H9 (cell line): ENCODE data around the gene PPP1R1B. TPM values are rescaled to one million over a fixed set of nuclear protein-coding genes. Genes with fewer than 3 reads are reported as not detected.

Experiments
- DNase-seq: peaks from one replicate; pipeline ENCODE4 v3.0.0-alpha.2; 2017
- H2AFZ ChIP-seq: one replicate; pipeline ENCODE4 v1.6.1; 2013; ENCODE audit warnings: mild to moderate bottlenecking, low read length, control low read depth, moderate library complexity
- H2AK5ac ChIP-seq: 2 replicates; pipeline ENCODE4 v1.6.1; 2013; ENCODE audit warnings: low read length, control low read depth, mixed read lengths; ENCODE audit not compliant: insufficient read length
- H2BK120ac ChIP-seq: one replicate; pipeline ENCODE4 v1.6.1; 2013; ENCODE audit warnings: low read depth, mild to moderate bottlenecking, low read length, control low read depth, inconsistent platforms; ENCODE audit not compliant: poor library complexity, severe bottlenecking
- H2BK12ac ChIP-seq: 2 replicates; pipeline ENCODE4 v1.6.1; 2013; ENCODE audit warnings: low read length, control low read depth, mixed read lengths, low read depth; ENCODE audit not compliant: insufficient read length
- H2BK15ac ChIP-seq: 2 replicates; pipeline ENCODE4 v1.6.1; 2013; ENCODE audit warnings: low read depth, low read length, control low read depth
- H2BK20ac ChIP-seq: one replicate; pipeline ENCODE4 v1.6.1; 2013; ENCODE audit warnings: low read depth, mild to moderate bottlenecking, low read length, control low read depth, inconsistent platforms; ENCODE audit not compliant: poor library complexity, severe bottlenecking
- H2BK5ac ChIP-seq: 2 replicates; pipeline ENCODE4 v1.6.1; 2013; ENCODE audit warnings: low read length, control low read depth, mixed read lengths; ENCODE audit not compliant: insufficient read length
- H3K14ac ChIP-seq: 2 replicates; pipeline ENCODE4 v1.6.1; 2013; ENCODE audit warnings: low read length, control low read depth; ENCODE audit not compliant: insufficient read depth
- H3K18ac ChIP-seq: 2 replicates; pipeline ENCODE4 v1.6.1; 2013; ENCODE audit warnings: low read depth, mild to moderate bottlenecking, mixed read lengths, low read length, control low read depth; ENCODE audit not compliant: insufficient read length
- H3K23ac ChIP-seq: 2 replicates; pipeline ENCODE4 v1.6.1; 2013; ENCODE audit warnings: low read length, control low read depth, mixed read lengths, low read depth; ENCODE audit not compliant: insufficient read length
- H3K23me2 ChIP-seq: 2 replicates; pipeline ENCODE4 v1.6.1; 2013; ENCODE audit warnings: low read depth, mild to moderate bottlenecking, mixed read lengths, low read length, control low read depth; ENCODE audit not compliant: insufficient read length, poor library complexity, severe bottlenecking
- H3K27ac ChIP-seq: 2 replicates; pipeline ENCODE4 v1.5.1; 2013; ENCODE audit warnings: low read length, control low read depth, mixed read lengths, low read depth; ENCODE audit not compliant: insufficient read length
- H3K27me3 ChIP-seq: 2 replicates; pipeline ENCODE4 v1.6.1; 2013; ENCODE audit warnings: low read length, control low read depth, inconsistent platforms; ENCODE audit not compliant: insufficient read depth
- H3K4ac ChIP-seq: 2 replicates; pipeline ENCODE4 v1.6.1; 2013; ENCODE audit warnings: low read depth, mild to moderate bottlenecking, control low read depth, inconsistent platforms, low read length, moderate library complexity
- H3K4me1 ChIP-seq: 2 replicates; pipeline ENCODE4 v1.6.1; 2013; ENCODE audit warnings: low read length, control low read depth, inconsistent platforms; ENCODE audit not compliant: insufficient read depth
- H3K4me2 ChIP-seq: 2 replicates; pipeline ENCODE4 v1.6.1; 2013; ENCODE audit warnings: low read length, control low read depth, mixed read lengths; ENCODE audit not compliant: insufficient read length, insufficient read depth
- H3K56ac ChIP-seq: 2 replicates; pipeline ENCODE4 v1.6.1; 2013; ENCODE audit warnings: low read depth, mild to moderate bottlenecking, mixed read lengths, low read length, control low read depth; ENCODE audit not compliant: insufficient read length
- H3K79me1 ChIP-seq: 2 replicates; pipeline ENCODE4 v1.6.1; 2013; ENCODE audit warnings: low read depth, mild to moderate bottlenecking, moderate library complexity, low read length, control low read depth, inconsistent platforms; ENCODE audit not compliant: insufficient read depth, poor library complexity, severe bottlenecking
- H3K79me2 ChIP-seq: 2 replicates; pipeline ENCODE4 v1.6.1; 2013; ENCODE audit warnings: low read length, control low read depth, inconsistent platforms; ENCODE audit not compliant: insufficient read depth
- H3K9ac ChIP-seq: 2 replicates; pipeline ENCODE4 v1.6.1; 2013; ENCODE audit warnings: low read length, control low read depth, mixed read lengths; ENCODE audit not compliant: insufficient read length; ENCODE audit errors: extremely low read depth
- H3K9me3 ChIP-seq: one replicate; pipeline ENCODE4 v1.6.1; 2013; ENCODE audit warnings: low read depth, low read length, inconsistent platforms; ENCODE audit not compliant: control insufficient read depth
- H3T11ph ChIP-seq: one replicate; pipeline ENCODE4 v1.6.1; 2013; ENCODE audit warnings: mild to moderate bottlenecking, low read length, control low read depth, inconsistent platforms
- H4K20me1 ChIP-seq: one replicate; pipeline ENCODE4 v1.6.1; 2013; ENCODE audit not compliant: control insufficient read depth, insufficient read length, insufficient read depth
- H4K5ac ChIP-seq: 2 replicates; pipeline ENCODE4 v1.6.1; 2013; ENCODE audit warnings: low read depth, mild to moderate bottlenecking, mixed read lengths, low read length, control low read depth; ENCODE audit not compliant: insufficient read length
- H4K8ac ChIP-seq: replicated peaks from 2 replicates; pipeline ENCODE4 v1.6.1; 2013; ENCODE audit warnings: low read length, control low read depth, mixed read lengths, low read depth; ENCODE audit not compliant: insufficient read length
- H4K91ac ChIP-seq: 2 replicates; pipeline ENCODE4 v1.6.1; 2013; ENCODE audit warnings: low read depth, mild to moderate bottlenecking, moderate library complexity, mixed read lengths, low read length, control low read depth; ENCODE audit not compliant: insufficient read length
- H3K27ac Mint-ChIP-seq, 3 experiments: 2 replicates in 2 of 3; 3 replicates in 1 of 3; pipeline ENCODE4 v1.8.0; 2020 to 2021; ENCODE audit warnings: mixed read lengths in 3 of 3, mild to moderate bottlenecking in 1 of 3, moderate library complexity in 1 of 3
- H3K27me3 Mint-ChIP-seq: 2 replicates; pipeline ENCODE4 v1.8.0; 2021; ENCODE audit warnings: low read depth, mild to moderate bottlenecking, moderate library complexity, mixed read lengths
- H3K36me3 Mint-ChIP-seq, 3 experiments: 2 replicates in 2 of 3; 3 replicates in 1 of 3; pipeline ENCODE4 v1.8.0; 2020 to 2021; ENCODE audit warnings: low read depth in 3 of 3, mixed read lengths in 3 of 3; ENCODE audit not compliant: insufficient read depth in 1 of 3
- H3K4me1 Mint-ChIP-seq, 2 experiments: 2 replicates each; pipeline ENCODE4 v1.8.0; 2020; ENCODE audit warnings: mixed read lengths in 2 of 2
- H3K4me3 Mint-ChIP-seq, 2 experiments: 2 replicates in 1 of 2; 3 replicates in 1 of 2; pipeline ENCODE4 v1.8.0; 2020 to 2021; ENCODE audit warnings: mild to moderate bottlenecking in 2 of 2, mixed read lengths in 2 of 2, moderate library complexity in 1 of 2
- H3K9me3 Mint-ChIP-seq, 2 experiments: 2 replicates in 1 of 2; 3 replicates in 1 of 2; pipeline ENCODE4 v1.8.0; 2020; ENCODE audit warnings: mild to moderate bottlenecking in 2 of 2, mixed read lengths in 2 of 2, moderate library complexity in 1 of 2
- WGBS: extraction: QIAGEN DNeasy Blood & Tissue Kit; methylation state at CpG from one replicate; pipeline ENCODE4 v1.1.7; 2013; ENCODE audit warnings: missing lambda C conversion rate, low lambda C conversion rate, mixed read lengths; ENCODE audit not compliant: insufficient read length; ENCODE audit errors: extremely low coverage; 5-methylcytosine and 5-hydroxymethylcytosine counted together
- total RNA-seq: library from RNA; stranded (reverse); gene quantifications from 2 replicates; pipeline ENCODE4 v1.2.1, GENCODE V29; 2021
- TF ChIP-seq, protein P1 (sequence below): fragments of 200-600 bp; sonication (generic); conservative IDR thresholded peaks from 3 replicates; pipeline ENCODE4 v1.8.0; 2021; ENCODE audit warnings: antibody characterized with exemption, mild to moderate bottlenecking

PPP1R1B gene
- total RNA-seq, 1 experiment from 2014 or later = 15.5 TPM

DNA sequence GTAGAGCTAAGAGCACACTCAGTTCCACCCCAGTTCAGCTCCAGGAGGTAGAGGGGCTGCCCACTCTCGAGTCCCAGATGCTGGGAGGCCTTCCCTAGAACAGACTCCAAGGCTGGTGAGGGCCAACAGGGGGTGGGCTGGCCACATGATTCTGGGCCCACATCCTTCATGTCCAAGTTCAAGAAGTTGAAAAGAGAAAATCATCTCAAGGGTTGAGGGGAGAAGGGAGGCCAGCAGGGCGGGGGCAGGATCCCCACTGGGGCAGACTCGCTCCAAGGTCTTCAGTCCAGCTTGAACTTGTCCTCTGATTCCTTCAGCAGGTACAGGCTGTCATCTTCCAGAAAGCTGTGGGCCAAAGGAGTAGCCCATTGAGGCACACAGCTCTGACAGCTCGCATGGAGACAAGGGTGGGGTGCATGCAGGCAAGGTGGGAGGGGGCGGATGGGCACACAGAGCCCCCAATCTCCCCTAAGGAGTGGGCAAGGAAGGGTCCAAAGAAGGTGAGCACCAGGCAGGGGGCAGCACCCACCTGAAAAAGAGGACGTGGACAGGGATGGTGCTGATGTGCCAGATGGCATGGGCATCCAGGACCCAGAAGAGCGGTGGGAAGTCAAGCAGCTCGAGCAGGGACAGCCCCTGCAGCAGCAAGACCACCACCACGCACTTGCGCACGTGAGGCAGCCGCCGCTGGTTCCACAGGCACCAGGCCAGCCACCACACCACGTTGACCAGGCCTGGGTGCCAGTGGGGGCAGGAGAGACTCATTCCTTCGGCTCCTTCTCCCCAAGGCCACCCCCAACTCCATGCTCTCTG lies 46.0 kb downstream of the PPP1R1B start:
- DNase-seq = no peak
- Mint-ChIP-seq H3K36me3 (peaks cover 0 to 3% (median 0%) of the 10 kb centered on the region in 3 experiments; a peak in 2 of 7 replicates), H3K4me1 (peaks cover 26 to 27% of the 10 kb centered on the region in 2 experiments), H3K4me3 (no peak overlapping the region; a peak in 1 of 5 replicates), H3K27me3 (peaks cover 37% of the 10 kb centered on the region), H3K27ac (no peak overlapping the region; a peak in 3 of 7 replicates), H3K9me3 (no peaks in the 10 kb centered on the region; a peak in 1 of 5 replicates)
- no peaks in the 10 kb centered on the region for H3K9me3 ChIP-seq
- H2BK120ac ChIP-seq = no peak overlapping the region
- no peak overlapping the region for H2BK15ac ChIP-seq
- H3K79me2 ChIP-seq = no peaks in the 10 kb centered on the region
- H4K5ac ChIP-seq = no peak overlapping the region
- H3T11ph ChIP-seq = no peak overlapping the region
- H3K27me3 ChIP-seq = no peaks in the 10 kb centered on the region; the same call in 1 of the 2 replicates
- H3K4me1 ChIP-seq = no peaks in the 10 kb centered on the region; the same call in 1 of the 2 replicates
- no peak overlapping the region for H2BK5ac ChIP-seq
- H2BK12ac ChIP-seq = no peak overlapping the region
- no peak overlapping the region for H3K9ac ChIP-seq
- H3K18ac ChIP-seq = no peak overlapping the region
- H2AFZ ChIP-seq = no peak overlapping the region
- no peaks in the 10 kb centered on the region for H3K79me1 ChIP-seq
- H2AK5ac ChIP-seq = no peak overlapping the region
- no peak overlapping the region for H3K27ac ChIP-seq
- no peak overlapping the region for H3K56ac ChIP-seq
- no peak overlapping the region for H4K91ac ChIP-seq
- no peaks in the 10 kb centered on the region for H4K20me1 ChIP-seq
- H3K4me2 ChIP-seq = no peak overlapping the region
- H3K14ac ChIP-seq = no peak overlapping the region
- TF ChIP-seq, protein P1, sequence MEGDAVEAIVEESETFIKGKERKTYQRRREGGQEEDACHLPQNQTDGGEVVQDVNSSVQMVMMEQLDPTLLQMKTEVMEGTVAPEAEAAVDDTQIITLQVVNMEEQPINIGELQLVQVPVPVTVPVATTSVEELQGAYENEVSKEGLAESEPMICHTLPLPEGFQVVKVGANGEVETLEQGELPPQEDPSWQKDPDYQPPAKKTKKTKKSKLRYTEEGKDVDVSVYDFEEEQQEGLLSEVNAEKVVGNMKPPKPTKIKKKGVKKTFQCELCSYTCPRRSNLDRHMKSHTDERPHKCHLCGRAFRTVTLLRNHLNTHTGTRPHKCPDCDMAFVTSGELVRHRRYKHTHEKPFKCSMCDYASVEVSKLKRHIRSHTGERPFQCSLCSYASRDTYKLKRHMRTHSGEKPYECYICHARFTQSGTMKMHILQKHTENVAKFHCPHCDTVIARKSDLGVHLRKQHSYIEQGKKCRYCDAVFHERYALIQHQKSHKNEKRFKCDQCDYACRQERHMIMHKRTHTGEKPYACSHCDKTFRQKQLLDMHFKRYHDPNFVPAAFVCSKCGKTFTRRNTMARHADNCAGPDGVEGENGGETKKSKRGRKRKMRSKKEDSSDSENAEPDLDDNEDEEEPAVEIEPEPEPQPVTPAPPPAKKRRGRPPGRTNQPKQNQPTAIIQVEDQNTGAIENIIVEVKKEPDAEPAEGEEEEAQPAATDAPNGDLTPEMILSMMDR = no peak; the same call in 2 of the 3 replicates
- H3K23ac ChIP-seq = no peak overlapping the region
- H2BK20ac ChIP-seq = no peak overlapping the region
- H3K23me2 ChIP-seq = peaks cover 4% of the 10 kb centered on the region
- no peak overlapping the region for H3K4ac ChIP-seq
- H4K8ac ChIP-seq = no peak overlapping the region
- WGBS = no CpG with 5 or more reads among the region's 15 CpGs
